ENCODE measurements around the gene ADAR.

The ADAR gene

GRCh38 chr1:154582885-154583284 is 25.1 kb downstream of the ADAR start:
- DNase-seq (ENCODE audit: low spot score), result no peak

- DNase-seq (ENCODE audit: low spot score), result no peak
Observed at GRCh38 chr1:154581766-154582165, 26.2 kb downstream of the ADAR start.

GRCh38 chr1:154579374-154579773 is 28.6 kb downstream of the ADAR start:
- no peak for DNase-seq (ENCODE audit: low spot score)

DNA sequence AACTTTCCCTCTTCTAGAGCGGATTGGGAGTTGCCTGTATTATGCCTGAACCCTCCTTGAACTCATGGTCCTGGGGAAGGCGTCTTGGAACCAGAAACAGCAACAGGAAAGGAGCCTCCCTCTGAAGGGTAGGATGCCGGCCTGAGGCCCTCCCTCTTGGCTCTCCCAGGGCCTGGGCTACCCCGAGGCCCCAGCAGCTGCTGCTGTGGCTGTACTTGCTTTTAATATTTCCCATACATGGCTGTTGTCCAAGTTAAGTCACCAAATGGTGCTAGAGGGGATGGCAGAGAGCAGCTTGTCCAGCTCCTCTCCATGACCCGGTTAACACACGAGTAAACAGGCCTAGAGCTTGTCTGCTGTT is 29.9 kb downstream of the ADAR start:
- DNase-seq (ENCODE audit: low spot score), result no peak

DNA sequence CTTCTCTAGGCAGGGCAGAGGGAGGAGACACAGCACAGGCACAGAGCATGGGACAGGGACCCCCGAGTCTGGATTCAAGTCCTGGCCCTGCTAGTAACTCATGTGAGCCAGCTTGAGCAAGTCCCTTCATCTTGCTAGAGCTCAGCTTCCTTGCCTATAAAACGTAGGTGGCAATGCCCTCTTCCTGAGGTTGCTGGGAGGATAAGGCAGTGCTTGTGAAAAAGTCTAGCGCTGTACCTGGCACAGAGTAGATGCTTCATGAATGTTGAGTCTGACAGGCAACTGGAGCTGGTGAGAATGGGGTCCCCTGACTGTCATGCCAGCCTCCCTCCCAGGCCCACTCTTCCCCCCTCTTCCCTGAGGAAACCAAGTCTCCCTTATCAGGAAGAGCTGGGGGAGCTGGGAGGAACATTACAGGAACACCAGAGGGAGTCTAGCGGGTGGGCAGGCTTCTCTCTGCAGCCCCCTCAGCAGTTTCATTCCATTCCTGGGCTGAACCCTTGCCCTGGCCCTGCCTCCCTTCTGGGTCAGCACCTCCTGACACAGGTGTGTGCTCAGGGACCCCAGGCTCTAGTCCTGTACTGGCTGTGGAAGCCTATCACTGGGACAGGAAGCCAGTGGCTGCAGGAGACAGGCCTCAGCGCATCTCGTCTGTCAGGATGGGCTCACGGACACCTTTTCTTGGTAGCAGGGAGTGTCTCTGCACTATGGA is 30.5 kb downstream of the ADAR start:
- DNase-seq (ENCODE audit: low spot score), result no peak

GRCh38 chr1:154575951-154576566 is 31.9 kb downstream of the ADAR start:
- no peak for DNase-seq (ENCODE audit: low spot score)

GRCh38 chr1:154575147-154575927 is 32.6 kb downstream of the ADAR start:
- DNase-seq (ENCODE audit: low spot score), result no peak

GRCh38 chr1:154574716-154575115 is 33.3 kb downstream of the ADAR start:
- DNase-seq (ENCODE audit: low spot score), result no peak

DNA sequence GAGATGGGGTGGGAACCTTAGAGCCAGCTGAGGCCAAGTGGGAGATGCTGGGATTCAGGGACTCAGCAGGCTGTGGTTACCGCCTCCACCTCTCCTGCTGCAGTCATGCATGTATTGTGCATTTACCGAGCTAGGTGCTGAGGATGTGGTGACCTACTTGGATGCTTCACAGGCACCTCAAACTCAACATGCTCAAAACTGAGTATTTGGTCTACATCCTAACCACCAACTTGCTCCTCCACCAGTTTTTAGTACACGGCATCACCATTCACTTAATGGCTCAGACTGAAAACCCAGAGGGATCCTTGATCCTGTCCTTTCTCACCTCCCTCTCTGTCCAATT is 34.8 kb downstream of the ADAR start:
- no peak for DNase-seq (ENCODE audit: low spot score)

- DNase-seq (ENCODE audit: low spot score), result no peak
Observed at GRCh38 chr1:154572468-154573167, 35.4 kb downstream of the ADAR start.

DNA sequence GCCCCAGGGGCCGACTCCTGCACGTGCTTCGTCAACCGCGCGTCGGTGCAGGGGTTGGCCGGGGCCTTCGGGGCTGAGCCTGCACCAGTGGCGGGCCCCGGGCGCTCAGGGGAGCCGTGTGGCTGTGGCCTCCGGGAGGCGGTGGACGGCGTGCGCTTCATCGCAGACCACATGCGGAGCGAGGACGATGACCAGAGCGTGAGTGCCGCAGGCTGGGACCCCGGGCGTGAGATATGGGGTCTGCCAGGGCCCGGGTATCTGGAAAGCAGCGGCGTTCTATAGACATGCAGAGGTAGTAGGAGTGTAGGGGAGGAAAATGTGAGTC is 36.1 kb downstream of the ADAR start:
- no peak for DNase-seq (ENCODE audit: low spot score)

DNA sequence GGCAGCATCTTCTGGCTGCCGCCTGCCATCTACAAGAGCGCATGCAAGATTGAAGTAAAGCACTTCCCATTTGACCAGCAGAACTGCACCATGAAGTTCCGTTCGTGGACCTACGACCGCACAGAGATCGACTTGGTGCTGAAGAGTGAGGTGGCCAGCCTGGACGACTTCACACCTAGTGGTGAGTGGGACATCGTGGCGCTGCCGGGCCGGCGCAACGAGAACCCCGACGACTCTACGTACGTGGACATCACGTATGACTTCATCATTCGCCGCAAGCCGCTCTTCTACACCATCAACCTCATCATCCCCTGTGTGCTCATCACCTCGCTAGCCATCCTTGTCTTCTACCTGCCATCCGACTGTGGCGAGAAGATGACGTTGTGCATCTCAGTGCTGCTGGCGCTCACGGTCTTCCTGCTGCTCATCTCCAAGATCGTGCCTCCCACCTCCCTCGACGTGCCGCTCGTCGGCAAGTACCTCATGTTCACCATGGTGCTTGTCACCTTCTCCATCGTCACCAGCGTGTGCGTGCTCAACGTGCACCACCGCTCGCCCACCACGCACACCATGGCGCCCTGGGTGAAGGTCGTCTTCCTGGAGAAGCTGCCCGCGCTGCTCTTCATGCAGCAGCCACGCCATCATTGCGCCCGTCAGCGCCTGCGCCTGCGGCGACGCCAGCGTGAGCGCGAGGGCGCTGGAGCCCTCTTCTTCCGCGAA is 36.6 kb downstream of the ADAR start:
- no peak for DNase-seq (ENCODE audit: low spot score)

GRCh38 chr1:154568157-154568815 is 39.7 kb downstream of the ADAR start:
- DNase-seq (ENCODE audit: low spot score), result no peak

DNA sequence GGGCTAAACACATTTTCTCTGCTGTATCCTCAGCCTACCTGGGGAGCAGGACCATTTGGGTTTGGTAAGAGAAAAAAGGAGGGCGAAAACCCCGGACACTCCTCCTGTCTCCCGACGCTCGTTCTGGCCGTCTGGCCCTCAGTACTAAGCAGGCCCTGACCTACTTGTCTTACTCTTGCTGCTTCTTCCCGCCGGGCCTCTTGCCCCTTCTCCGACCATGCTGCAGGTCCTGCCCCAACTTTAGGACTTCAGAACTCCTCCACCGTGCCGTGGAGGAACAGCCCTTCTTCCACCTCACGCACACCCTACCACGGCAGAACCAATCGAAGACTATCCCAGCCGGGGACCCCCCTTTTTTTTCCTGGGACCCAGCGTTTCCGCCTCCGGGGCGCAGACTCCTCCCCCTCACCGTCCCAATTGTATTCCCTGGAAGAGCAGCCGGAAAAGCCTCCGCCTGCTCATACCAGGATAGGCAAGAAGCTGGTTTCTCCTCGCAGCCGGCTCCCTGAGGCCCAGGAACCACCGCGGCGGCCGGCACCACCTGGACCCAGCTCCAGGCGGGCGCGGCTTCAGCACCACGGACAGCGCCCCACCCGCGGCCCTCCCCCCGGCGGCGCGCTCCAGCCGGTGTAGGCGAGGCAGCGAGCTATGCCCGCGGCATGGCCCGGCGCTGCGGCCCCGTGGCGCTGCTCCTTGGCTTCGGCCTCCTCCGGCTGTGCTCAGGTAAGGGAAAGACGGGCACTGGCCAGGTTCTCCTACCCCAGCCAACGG is 40.4 kb downstream of the ADAR start, which contains the start of gene CHRNB2:
Gene CHRNB2 (plus strand): TSS at position 393 of the 771 bp plus-strand sequence. CDS start 267 bp downstream, at position 660.
- DNase-seq (ENCODE audit: low spot score), result peak; percentile 63

DNA sequence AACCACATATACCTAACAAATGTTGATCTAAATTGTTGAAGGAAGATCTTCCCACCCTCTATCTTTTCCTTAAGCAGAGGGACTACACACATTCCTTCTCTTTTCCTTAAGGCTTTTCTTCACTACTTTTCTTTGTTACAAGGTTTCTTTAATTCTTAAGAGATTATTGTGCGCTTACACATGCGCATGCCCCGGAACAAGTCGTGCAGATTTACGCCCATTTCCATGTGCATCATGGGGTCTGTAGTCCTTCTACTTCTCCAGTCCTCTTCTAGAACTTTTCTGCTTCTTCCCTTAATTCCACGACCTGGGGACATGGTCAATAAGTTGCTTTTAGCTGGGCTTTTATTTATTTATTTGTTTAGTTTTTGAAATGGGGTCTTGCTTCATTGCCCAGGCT is 42.1 kb downstream of the ADAR start:
- no peak for DNase-seq (ENCODE audit: low spot score)

- DNase-seq (ENCODE audit: low spot score), result peak; percentile 86
Observed at GRCh38 chr1:154559466-154560044, 48.4 kb downstream of the ADAR start.

DNA sequence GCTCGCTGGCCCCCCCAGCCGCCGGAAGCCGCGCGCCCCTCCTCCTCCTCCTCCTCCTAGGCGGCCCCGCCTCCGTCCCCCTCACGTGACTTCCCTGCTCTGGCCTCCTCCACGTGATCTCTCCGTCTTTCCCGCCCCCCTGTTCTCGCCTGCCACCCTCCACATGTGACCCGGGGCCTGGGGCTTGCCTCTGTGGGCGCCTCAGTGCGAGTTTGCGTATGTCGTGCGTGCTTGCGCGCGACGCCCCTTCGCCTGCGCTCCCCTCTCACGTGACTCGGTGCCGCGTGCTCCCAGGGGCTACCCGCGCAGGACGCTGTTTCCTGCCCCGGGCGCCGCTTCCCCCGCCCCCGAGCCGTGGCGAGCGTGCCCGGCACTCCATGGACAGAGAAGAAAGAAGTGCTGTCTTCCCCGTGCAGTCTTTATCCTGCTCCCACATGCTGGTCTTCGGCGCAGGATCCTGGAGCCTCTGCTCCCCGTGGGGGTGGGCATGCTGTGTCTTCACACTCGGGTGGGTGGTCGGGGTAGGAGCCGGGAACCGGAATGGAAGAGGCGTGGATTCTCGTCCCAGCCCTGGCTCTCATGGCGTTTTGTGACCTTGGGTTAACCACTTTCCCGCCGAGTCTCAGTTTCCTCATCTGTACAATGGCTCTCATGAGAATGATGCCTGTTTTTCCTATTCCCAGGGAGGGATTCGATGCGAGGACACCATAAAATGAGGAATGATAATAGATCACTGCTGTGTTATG is 49.1 kb downstream of the ADAR start:
- peak; percentile 99 for DNase-seq (ENCODE audit: low spot score)

DNA sequence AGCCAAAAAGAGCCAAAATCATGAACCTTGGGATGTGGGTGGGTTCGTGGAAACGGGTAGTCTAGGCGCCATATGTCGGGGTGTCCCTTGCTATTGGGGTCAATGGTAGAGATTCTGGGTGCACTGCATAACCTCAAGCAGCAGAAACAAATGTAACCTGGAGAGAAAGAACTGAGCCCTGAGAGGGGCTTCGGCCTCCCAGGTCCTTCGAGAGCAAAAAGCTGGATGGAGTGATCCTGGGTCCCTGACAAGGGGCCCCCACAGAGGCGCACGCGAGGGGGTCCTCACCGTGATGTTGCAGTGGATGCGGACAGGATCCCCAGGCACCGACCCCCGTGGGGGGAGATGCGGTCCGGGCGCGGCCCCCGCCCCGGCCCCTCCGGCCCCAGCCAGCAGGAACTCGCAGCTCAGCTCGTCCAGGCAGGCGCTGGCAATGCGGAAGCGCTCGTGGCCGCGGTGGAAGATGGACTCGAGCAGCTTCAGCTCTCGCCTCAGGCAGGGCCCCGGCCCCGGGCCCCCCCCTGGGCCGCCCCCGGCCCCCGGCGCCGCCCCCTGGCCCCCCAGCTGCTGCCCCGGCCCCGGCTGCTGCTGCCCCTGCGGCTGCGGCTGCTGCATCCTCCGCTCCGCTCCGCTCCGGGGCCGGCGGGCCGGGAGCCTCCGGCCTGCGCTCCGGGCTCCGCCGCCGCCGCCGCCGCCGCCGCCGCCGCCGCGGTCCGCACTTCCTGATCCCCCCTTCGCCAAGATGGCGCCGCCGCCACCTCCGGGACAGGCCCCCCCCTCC is 49.9 kb downstream of the ADAR start, which contains the start of gene UBE2Q1:
Gene UBE2Q1 (minus strand): TSS at position 724 of the 781 bp plus-strand sequence. CDS start 109 bp downstream, at position 615.
- DNase-seq (ENCODE audit: low spot score), result no peak

All from CD4-positive, alpha-beta T cell treated with Interleukin-15 for 4 hours (primary cell).